Adipose tissue (tissue), 3 donors: Measurements from ENCODE around the gene ODC1. TPM values are rescaled to one million over a fixed set of nuclear protein-coding genes. Genes with fewer than 3 reads are reported as not detected.

Source experiments
- H3K27ac ChIP-seq: one replicate; pipeline ENCODE4 v1.5.1; 2013; ENCODE audit warnings: low read depth, low read length
- WGBS, 3 donors: extraction: QIAGEN DNeasy Blood & Tissue Kit; methylation state at CpG; one replicate each; pipeline ENCODE4 v1.1.7; 2013; 5-methylcytosine and 5-hydroxymethylcytosine counted together
- polyA plus RNA-seq, 3 donors: library from polyadenylated mRNA; stranded (reverse); fragments of 200-250 nt; gene quantifications; one replicate each; pipeline ENCODE4 v1.2.3, GENCODE V29; 2013
- donor health status: healthy with polysubstance abuse.
- donor health status: Bipolar disorder and iron deficiency.
- donor health status: healthy.

ODC1 gene
- polyA plus RNA-seq, 3 donors: 25.2 to 36.1 (median 32.5) TPM

- 77 to 83% (median 82%) methylated on average over 3 of the region's 3 CpGs for WGBS, 3 donors
- H3K27ac ChIP-seq: no peak overlapping the region
Measured at GRCh38 chr2:10481055-10481665, 33.0 kb upstream of the ODC1 start.

- no peak overlapping the region for H3K27ac ChIP-seq
- WGBS, 3 donors: 73 to 85% (median 82%) methylated on average over 2 of the region's 2 CpGs
Measured at GRCh38 chr2:10480359-10480949, 32.3 kb upstream of the ODC1 start.

GRCh38 chr2:10478916-10479315, 30.8 kb upstream of the ODC1 start:
- 62 to 85% (median 63%) methylated on average over 12 of the region's 12 CpGs for WGBS, 3 donors

GRCh38 chr2:10478298-10478625, 30.1 kb upstream of the ODC1 start:
- 79 to 88% (median 86%) methylated on average over 12 of the region's 12 CpGs for WGBS, 3 donors
- H3K27ac ChIP-seq: no peak overlapping the region

More at GRCh38 chr2:10478916-10479315, 30.8 kb upstream of the ODC1 start:
- no peak overlapping the region for H3K27ac ChIP-seq

GRCh38 chr2:10477443-10478297, 29.5 kb upstream of the ODC1 start:
- WGBS, 3 donors: 59 to 72% (median 63%) methylated on average over 16 of the region's 16 CpGs
- H3K27ac ChIP-seq: no peak overlapping the region

- 75 to 90% (median 86%) methylated on average over 12 of the region's 12 CpGs for WGBS, 3 donors
- H3K27ac ChIP-seq: no peak overlapping the region
Measured at GRCh38 chr2:10476723-10477442, 28.8 kb upstream of the ODC1 start.

GRCh38 chr2:10475811-10476660, 27.9 kb upstream of the ODC1 start:
- WGBS, 3 donors: 91 to 93% (median 92%) methylated on average over 22 of the region's 22 CpGs
- no peak overlapping the region for H3K27ac ChIP-seq

- no peak overlapping the region for H3K27ac ChIP-seq
- WGBS, 3 donors: 89 to 92% (median 92%) methylated on average over 21 of the region's 21 CpGs
Measured at GRCh38 chr2:10475221-10475722, 27.1 kb upstream of the ODC1 start.

- WGBS, 3 donors: 75 to 86% (median 75%) methylated on average over 5 of the region's 5 CpGs
- H3K27ac ChIP-seq: no peak overlapping the region
Measured at GRCh38 chr2:10473121-10473756, 25.1 kb upstream of the ODC1 start.

GRCh38 chr2:10471955-10472354, 23.8 kb upstream of the ODC1 start:
- H3K27ac ChIP-seq: no peak overlapping the region
- 78 to 91% (median 88%) methylated on average over 2 of the region's 2 CpGs for WGBS, 3 donors

- 81 to 88% (median 83%) methylated on average over 15 of the region's 15 CpGs for WGBS, 3 donors
- H3K27ac ChIP-seq: no peak overlapping the region
Measured at GRCh38 chr2:10471046-10471571, 23.0 kb upstream of the ODC1 start.

GRCh38 chr2:10469955-10470608, 22.0 kb upstream of the ODC1 start:
- H3K27ac ChIP-seq: no peak overlapping the region
- WGBS, 3 donors: 82 to 83% (median 83%) methylated on average over 12 of the region's 12 CpGs

- H3K27ac ChIP-seq: no peak overlapping the region
- 92 to 94% (median 92%) methylated on average over 4 of the region's 4 CpGs for WGBS, 3 donors
Measured at GRCh38 chr2:10469301-10469700, 21.2 kb upstream of the ODC1 start.

GRCh38 chr2:10467401-10467800, 19.3 kb upstream of the ODC1 start:
- WGBS, 3 donors: 76 to 84% (median 79%) methylated on average over 15 of the region's 15 CpGs

GRCh38 chr2:10466801-10467200, 18.7 kb upstream of the ODC1 start:
- no peak overlapping the region for H3K27ac ChIP-seq
- WGBS, 3 donors: 78 to 86% (median 80%) methylated on average over 11 of the region's 11 CpGs

More at GRCh38 chr2:10467401-10467800, 19.3 kb upstream of the ODC1 start:
- no peak overlapping the region for H3K27ac ChIP-seq

GRCh38 chr2:10465910-10466309, 17.8 kb upstream of the ODC1 start:
- H3K27ac ChIP-seq: no peak overlapping the region
- WGBS, 3 donors: 66 to 95% (median 91%) methylated on average over 5 of the region's 5 CpGs
